ENCODE data around the gene TRMU. TPM values are rescaled to one million over a fixed set of nuclear protein-coding genes. Genes with fewer than 3 reads are reported as not detected.

Gene TRMU
- total RNA-seq, 1 experiment from 2014 or later, result 46.6 TPM

- no peak for TF ChIP-seq CTCF (IDR thresholded peaks at IDR 0.05; ENCODE audit: unreplicated experiment)
- POLR2A ChIA-PET, result interaction anchor here (0.8 to 2.1 kb wide), 9 partner anchors 9 to 288 kb away, joined by 3 to 7 read pairs (median 5); partner anchors contain the start of genes CDPF1, PPARA, TRMU and TTC38
- no peaks in the 10 kb centered on the region for H3K27me3 Mint-ChIP-seq (ENCODE audit: insufficient read depth, unreplicated experiment)
- peaks cover 48% of the 10 kb centered on the region for H3K36me3 Mint-ChIP-seq (ENCODE audit: insufficient read depth, unreplicated experiment)
- CTCF ChIA-PET, result interaction anchor here (0.6 to 4.0 kb wide), 7 partner anchors 10 to 302 kb away, joined by 3 to 16 read pairs (median 5); no protein-coding TSS in a partner anchor
- peak; percentile 98 for DNase-seq (ENCODE audit: unreplicated experiment)
- H3K27ac Mint-ChIP-seq (ENCODE audit: low read depth, unreplicated experiment), result peak within 1 kb of the TSS; percentile 97
- H3K4me1 Mint-ChIP-seq (ENCODE audit: insufficient read depth, unreplicated experiment), result peaks cover 27% of the 10 kb centered on the region
- BruUV-seq (replicated peaks), result TSS peak; percentile 64
- H3K4me3 Mint-ChIP-seq (ENCODE audit: unreplicated experiment), result peak within 1 kb of the TSS; percentile 86
- no peaks in the 10 kb centered on the region for H3K9me3 Mint-ChIP-seq (ENCODE audit: unreplicated experiment)
- intact Hi-C loops (cut with micrococcal nuclease), result loop anchor here (1.0 kb wide), 2 partner anchors 28 to 174 kb away; partner anchors contain the start of gene TTC38
Measured at GRCh38 chr22:46296257-46297150, 39.0 kb upstream of the TRMU start, which contains the start of gene GTSE1. GTSE1 (plus strand) TSS chr22:46296870; CDS start chr22:46297401, 531 bp downstream.

- H3K27ac Mint-ChIP-seq (ENCODE audit: low read depth, unreplicated experiment), result peak overlapping the region; percentile 97
- ChIA-PET POLR2A (interaction anchor here (1.9 to 2.1 kb wide), 2 partner anchors 39 to 146 kb away, joined by 4 to 7 read pairs; partner anchors contain the start of genes PPARA and TRMU), CTCF (interaction anchor here (0.8 to 4.0 kb wide), 3 partner anchors 18 to 303 kb away, joined by 3 to 16 read pairs (median 5); no protein-coding TSS in a partner anchor)
- peak; percentile 47 for DNase-seq (ENCODE audit: unreplicated experiment)
- H3K27me3 Mint-ChIP-seq (ENCODE audit: insufficient read depth, unreplicated experiment), result no peaks in the 10 kb centered on the region
- H3K36me3 Mint-ChIP-seq (ENCODE audit: insufficient read depth, unreplicated experiment), result peaks cover 43% of the 10 kb centered on the region
- no peak for TF ChIP-seq CTCF (IDR thresholded peaks at IDR 0.05; ENCODE audit: unreplicated experiment)
- no peaks in the 10 kb centered on the region for H3K9me3 Mint-ChIP-seq (ENCODE audit: unreplicated experiment)
- TSS peak; percentile 43 for BruUV-seq (replicated peaks)
- H3K4me3 Mint-ChIP-seq (ENCODE audit: unreplicated experiment), result peak overlapping the region; percentile 86
- intact Hi-C loops (cut with micrococcal nuclease), result no loop called here
- H3K4me1 Mint-ChIP-seq (ENCODE audit: insufficient read depth, unreplicated experiment), result peaks cover 27% of the 10 kb centered on the region
Measured at GRCh38 chr22:46297151-46297812, 38.2 kb upstream of the TRMU start.

GRCh38 chr22:46299101-46299500 is 36.4 kb upstream of the TRMU start:
- Mint-ChIP-seq H3K4me1 (ENCODE audit: insufficient read depth, unreplicated experiment) (peaks cover 36% of the 10 kb centered on the region), H3K36me3 (ENCODE audit: insufficient read depth, unreplicated experiment) (peaks cover 41% of the 10 kb centered on the region), H3K27ac (ENCODE audit: low read depth, unreplicated experiment) (no peak overlapping the region), H3K27me3 (ENCODE audit: insufficient read depth, unreplicated experiment) (no peaks in the 10 kb centered on the region), H3K4me3 (ENCODE audit: unreplicated experiment) (peak overlapping the region; percentile 46), H3K9me3 (ENCODE audit: unreplicated experiment) (no peaks in the 10 kb centered on the region)
- intact Hi-C loops (cut with micrococcal nuclease), result no loop called here
- DNase-seq (ENCODE audit: unreplicated experiment), result no peak
- ChIA-PET POLR2A (no interaction called here), CTCF (interaction anchor here (0.9 to 4.0 kb wide), 4 partner anchors 177 to 304 kb away, joined by 4 to 16 read pairs (median 5); no protein-coding TSS in a partner anchor)
- TF ChIP-seq CTCF (IDR thresholded peaks at IDR 0.05; ENCODE audit: unreplicated experiment), result no peak
- BruUV-seq (replicated peaks), result no TSS peak

GRCh38 chr22:46300491-46300890 is 35.0 kb upstream of the TRMU start:
- CTCF ChIA-PET, result interaction anchor here (0.7 to 1.6 kb wide), 3 partner anchors 178 to 306 kb away, joined by 3 to 5 read pairs (median 4); no protein-coding TSS in a partner anchor
- Mint-ChIP-seq H3K27ac (ENCODE audit: low read depth, unreplicated experiment) (no peak overlapping the region), H3K4me1 (ENCODE audit: insufficient read depth, unreplicated experiment) (peaks cover 36% of the 10 kb centered on the region), H3K4me3 (ENCODE audit: unreplicated experiment) (no peak overlapping the region), H3K36me3 (ENCODE audit: insufficient read depth, unreplicated experiment) (peaks cover 34% of the 10 kb centered on the region), H3K27me3 (ENCODE audit: insufficient read depth, unreplicated experiment) (no peaks in the 10 kb centered on the region), H3K9me3 (ENCODE audit: unreplicated experiment) (no peaks in the 10 kb centered on the region)
- POLR2A ChIA-PET, result no interaction called here
- DNase-seq (ENCODE audit: unreplicated experiment), result no peak
- intact Hi-C loops (cut with micrococcal nuclease), result no loop called here
- BruUV-seq (replicated peaks), result no TSS peak
- TF ChIP-seq CTCF (IDR thresholded peaks at IDR 0.05; ENCODE audit: unreplicated experiment), result no peak
